GM21360 (cell line): Measurements from ENCODE around the gene SYCE1.
A peak's percentile ranks its signal among the peaks of the same experiment; 100 is the strongest.
"Not testable (repeated sequence)": the region's sequence is repeated elsewhere in the genome, so short reads cannot be mapped to it uniquely, and the experiment has no call there.

ENCODE experiments used
- ATAC-seq: cut with Tn5 transposase; IDR thresholded peaks from one replicate; pipeline ENCODE4 v1.9.1; 2021; ENCODE audit warnings: mild to moderate bottlenecking, moderate library complexity; ENCODE audit not compliant: unreplicated experiment

The SYCE1 gene

DNA sequence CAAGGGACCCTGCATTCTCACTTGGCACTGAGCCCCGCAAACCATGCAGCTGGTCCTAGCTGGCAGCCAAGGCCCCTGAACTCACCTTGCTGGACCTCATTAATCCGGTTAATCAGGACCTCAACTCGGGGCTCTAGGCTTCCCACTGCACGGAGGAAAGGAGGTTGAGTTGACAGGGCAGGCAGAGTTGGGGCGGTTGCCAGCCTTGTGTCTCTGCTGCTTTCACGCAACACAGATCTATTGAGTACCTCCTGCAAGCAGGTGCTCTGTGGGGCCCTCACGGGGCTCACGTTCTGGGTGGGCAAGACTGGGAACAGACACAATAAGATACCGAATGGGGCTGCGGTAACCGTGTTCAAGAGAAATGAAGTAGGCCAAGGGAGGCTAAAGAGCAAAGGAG, 6.2 kb downstream of the SYCE1 start:
- no peak for ATAC-seq

DNA sequence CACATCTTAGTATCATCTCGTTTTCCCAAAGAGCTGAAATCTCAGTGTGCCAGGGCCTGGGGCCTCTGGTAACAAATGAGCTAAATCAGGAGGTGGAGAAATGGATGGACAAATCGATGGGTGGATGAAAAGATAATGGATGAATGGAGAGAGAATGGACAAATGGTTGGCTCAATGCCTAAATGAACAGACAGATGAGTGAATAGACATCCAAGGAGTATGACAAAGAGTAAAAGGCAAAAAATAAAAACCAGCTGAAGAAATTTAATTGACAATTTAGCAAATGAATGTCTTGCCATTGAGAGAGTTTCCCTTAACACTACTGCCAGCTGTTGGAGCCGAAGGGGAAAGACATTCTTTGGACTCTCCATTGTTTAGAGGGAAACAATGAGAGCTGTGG, 8.0 kb downstream of the SYCE1 start:
- no peak for ATAC-seq

DNA sequence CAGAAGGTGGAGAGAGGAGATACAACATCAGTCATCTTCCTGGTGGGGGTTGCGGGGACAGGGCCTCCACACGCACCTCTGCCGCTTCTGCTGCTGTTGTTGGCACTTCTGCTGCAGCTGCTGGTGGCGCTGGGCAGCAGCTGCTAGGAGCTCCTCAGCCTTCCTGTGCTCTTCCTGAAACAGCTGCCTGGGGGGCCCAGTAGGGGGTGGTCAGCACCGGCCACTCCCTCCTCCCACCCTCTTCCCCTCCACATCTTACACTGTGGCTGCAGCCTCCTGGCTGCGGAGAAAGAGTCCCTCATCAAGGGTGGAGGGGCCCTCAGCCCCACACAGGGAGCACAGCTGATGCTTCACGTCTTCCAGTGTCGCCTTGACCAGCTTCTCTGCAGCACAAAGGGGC, 9.9 kb downstream of the SYCE1 start:
- no peak for ATAC-seq

DNA sequence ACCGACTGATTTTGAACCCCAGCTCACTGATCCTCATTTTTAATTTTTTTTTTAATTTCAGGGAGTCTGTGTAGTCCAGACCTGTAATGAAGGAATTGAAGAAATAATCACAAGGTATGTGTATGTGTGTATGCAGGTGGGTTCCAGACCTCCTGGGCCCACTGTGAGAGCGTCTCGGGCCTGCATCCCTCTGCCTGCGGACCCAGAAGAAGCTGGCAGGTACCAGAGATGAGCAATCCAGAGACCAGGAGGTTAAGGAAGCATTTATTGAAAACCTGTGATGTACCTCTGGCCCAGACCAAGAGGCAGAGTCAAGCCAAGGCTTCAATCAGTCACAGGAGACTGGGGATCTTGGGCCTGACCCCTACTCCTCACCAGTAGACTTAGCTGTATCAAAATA, 10.8 kb downstream of the SYCE1 start:
- no peak for ATAC-seq

DNA sequence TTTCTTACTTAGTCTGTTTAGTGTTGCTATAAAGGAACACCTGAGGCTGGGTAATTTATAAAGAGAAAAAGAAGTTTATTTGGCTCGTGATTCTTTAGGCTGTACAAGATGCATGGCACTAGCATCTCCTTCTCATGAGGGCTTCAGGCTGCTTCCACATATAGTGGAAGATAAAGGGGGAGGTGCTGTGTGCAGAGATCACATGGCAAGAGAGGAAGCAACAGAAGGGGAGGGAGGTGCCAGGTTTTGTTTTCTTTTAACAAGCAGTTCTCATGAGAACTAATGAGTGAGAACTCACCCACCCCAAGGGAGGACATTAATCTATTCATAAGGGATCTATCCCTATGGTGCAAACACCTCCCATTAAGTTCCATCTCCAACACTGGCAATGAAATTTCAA, 20.9 kb downstream of the SYCE1 start:
- ATAC-seq, result no peak

DNA sequence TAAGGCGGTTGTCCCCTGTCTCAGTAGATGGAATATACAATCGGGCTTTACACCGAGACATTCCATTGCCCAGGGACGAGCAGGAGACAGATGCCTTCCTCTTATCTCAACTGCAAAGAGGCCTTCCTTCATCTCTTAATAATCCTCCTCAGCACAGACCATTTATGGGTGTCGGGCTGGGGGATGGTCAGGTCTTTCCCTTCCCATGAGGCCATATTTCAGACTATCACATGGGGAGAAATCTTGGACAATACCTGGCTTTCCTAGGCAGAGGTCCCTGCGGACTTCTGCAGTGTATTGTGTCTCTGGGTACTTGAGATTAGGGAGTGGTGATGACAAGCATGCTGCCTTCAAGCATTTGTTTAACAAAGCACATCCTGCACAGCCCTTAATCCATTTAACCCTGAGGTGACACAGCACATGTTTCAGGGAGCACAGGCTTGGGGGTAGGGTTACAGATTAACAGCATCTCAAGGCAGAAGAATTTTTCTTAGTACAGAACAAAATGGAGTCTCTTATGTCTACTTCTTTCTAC, 23.9 kb downstream of the SYCE1 start:
- not testable (repeated sequence) for ATAC-seq

DNA sequence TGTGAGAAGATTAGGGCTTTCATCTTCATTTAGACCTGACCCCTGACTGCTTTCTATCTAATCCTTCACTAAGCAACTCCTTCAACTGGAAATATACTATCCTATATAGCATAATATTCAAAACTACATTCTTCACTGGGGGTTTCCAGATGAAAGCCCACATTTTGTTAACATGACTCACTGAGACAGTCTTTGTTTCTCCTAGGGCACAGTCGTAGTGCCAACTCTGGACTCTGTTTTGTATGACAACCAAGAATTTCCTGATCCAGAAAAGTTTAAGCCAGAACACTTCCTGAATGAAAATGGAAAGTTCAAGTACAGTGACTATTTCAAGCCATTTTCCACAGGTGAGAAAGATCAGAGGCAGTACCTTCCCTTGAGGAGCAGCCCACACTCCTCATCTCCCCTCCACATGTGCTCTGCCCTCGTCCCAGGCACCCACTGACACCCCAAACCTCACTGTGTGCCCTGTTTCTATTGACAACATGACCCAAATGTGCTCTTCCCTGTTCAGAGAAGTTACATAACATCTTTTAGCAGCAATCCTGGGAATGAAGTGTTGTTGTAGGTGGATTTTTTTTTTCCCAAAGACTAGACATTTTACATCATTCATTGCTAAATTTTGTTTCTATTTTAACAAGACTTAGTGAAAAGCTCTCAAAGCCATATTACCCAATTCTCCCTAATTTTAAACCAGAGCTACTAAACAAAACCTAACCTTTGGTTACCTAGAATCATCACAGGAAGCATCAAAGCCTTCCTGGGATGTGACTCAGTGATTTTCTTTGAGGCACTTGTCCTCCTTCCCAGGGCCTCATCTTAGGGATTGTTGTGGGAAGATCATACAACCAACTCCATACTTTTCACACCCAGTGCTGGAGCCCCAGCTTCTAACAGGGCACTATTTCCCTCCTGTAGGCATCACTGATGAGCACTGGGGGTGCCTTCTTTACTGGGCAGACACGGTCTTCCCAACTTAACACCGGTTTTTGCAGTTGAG, 27.5 kb downstream of the SYCE1 start:
- no peak for ATAC-seq

DNA sequence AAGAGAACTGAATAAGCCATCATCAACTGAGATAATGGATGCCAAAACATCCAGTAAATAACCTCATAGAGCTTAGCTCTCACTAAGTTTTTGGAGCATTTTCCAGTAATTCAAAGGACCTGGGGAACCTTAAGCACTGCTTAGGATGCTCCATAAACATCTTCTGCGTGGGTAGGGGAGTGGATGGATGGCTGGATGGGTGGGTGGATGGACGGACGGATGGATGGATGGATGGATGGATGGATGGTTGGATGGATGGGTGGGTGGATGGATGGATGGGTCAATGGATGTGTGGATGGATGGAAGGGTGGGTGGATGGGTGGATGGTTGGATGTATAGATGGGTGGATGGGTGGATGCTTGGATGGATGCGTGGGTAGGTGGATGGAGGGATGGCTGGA, 29.2 kb downstream of the SYCE1 start:
- no peak for ATAC-seq

DNA sequence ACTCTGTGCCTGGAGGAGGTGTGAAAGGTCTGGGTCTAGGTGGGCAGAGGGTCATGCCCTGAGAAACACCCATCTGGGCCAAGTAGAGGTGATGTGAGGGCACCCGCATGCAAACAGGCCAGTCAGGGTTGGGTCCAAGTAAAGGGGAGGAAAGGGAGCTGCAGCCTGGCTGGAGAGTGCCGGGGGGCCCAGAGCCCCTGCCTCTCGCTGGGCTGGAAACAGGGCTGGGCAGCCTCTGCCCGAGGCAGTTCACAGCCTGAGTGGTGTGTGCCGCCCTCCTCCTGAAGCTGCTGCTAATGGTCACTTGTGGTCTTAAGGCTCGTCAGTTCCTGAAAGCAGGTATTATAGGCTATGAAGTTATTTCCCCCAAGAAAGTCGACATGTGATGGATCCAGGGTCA, 31.0 kb downstream of the SYCE1 start:
- no peak for ATAC-seq

DNA sequence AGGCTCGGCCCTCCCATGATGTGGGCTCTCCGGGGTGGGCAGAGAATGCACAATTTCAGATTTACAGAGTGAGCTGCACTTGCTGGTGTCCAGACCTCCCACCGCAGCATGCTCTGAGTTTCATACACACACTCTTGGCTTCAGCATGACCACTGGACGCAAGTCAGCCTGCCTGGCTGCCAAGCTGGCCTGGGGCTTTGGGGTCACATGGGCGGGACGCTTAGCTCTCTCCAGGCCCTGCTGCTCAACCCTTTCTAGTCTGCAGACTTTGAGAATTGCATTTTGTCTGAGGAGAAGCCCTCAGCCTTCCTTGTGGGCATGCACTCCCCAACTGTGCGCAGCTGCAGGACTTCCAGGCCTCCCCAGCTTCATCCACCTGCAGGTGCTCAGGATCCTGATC, 32.5 kb downstream of the SYCE1 start:
- no peak for ATAC-seq

DNA sequence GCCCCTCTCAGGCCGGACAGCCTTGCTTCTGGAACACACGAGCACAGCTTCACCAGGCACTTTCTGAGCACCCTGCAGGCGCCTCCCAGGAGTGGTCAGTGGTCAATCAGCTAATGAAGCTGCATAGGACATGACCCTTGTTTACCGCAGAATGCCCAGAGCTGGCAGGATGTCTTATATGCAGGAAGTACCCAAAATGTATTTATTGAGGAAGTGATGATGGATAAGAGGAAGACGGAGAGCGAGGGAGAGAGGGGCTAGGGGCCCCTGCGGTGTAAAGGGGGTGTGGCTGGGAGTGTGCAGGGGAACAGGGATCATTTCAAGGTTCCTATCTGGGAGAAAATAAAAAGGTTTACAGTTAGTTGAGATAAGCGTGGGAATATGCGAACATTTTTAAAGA, 34.9 kb downstream of the SYCE1 start:
- ATAC-seq, result no peak

DNA sequence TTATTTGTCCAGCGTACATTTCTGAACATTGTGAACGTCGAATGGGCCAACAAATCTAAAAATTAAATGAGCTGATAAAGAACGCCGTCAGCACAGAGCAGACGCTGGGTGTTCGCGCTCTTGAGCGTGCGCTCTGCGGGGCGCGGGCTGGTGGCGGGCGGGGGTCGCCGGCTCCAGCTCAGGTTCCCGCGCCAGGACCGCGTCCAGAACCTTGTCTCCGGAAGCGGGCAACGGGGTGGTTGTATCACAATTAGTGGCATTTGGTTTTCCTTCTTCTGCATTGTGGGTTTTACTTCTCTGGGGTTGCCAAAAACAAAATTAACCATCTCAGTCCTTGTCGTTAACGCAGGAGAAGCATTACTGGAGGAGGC, 35.8 kb downstream of the SYCE1 start:
- ATAC-seq, result no peak

DNA sequence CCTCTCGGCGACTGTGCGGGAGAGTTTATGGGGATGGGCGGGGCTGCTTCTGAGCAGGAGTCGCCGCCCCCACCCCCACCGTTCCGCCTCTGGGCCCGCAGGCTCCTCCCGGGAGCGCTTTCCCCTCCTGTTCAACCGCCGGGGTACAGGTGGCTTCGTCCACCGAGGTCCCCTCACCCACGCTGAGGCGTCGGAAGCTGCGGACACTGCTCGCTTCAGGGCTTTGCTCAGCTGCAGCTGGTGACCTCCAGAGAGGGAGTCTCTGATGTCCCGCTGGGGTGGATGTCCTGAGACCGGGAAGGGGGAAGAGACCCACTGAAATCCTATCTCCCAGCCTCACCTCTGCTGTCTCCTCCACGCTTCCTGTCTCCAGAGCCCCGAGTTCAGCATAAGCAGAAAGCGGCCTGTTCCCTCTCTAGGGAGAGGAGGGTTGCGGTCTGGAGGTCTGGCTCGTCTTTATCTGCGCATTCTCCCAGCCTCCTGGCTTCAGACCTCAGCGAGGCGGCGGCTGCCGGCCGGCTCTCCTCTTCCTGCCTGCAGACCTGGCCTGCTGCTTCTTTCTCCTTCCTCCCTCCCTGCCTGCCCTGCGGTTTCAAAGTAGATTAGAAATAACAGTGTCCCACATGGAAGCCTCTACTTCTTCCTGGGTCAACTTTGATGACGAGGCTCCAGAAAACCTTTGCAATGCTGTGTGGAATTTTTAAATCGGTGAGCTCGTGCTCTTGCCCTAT, 36.4 kb downstream of the SYCE1 start:
- ATAC-seq, result no peak

DNA sequence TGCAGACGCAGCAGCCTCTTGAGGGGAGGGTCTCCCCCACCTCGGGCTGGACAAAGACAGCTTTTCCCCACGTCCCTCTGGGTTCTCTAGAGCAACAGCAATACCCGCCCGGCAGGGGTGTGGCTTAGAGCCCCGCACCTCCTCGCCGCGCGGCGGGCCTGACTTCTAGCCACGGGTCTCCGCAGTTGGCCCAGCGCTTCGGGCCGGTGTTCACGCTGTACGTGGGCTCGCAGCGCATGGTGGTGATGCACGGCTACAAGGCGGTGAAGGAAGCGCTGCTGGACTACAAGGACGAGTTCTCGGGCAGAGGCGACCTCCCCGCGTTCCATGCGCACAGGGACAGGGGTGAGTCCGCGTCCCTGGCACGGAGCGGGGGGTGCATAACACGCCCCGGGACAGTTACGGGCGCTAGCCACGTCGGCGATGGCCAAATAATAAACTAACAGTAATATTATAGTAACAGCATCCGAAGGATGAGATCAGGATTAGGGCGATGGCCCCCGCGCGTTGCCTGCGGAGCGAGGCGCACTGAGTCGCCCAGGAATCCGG, 37.0 kb downstream of the SYCE1 start:
- no peak for ATAC-seq

DNA sequence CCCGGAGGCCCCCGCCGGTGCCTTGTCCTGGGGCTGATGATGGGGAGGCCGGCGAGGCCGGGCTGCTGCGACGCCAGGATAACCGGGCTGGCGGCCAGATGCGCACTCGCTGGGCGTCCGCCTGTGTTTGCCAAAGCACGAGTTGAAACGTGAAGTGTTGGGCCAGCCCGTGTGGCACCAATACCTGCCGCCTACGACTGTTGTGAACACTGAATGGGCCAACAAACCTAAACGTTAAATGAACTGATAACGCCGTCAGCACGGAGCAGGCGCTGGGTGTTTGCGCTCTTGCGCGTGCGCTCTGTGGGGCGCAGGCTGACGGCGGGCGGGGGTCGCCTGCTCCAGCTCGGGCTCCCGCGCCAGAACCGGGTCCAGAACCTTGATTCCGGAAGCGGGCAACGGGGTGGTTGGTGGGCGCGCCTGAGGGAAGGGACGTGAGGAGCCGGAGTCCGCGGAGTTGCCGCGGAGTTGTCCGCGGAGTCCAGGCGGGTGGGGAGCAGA, 37.6 kb downstream of the SYCE1 start:
- ATAC-seq, result no peak

DNA sequence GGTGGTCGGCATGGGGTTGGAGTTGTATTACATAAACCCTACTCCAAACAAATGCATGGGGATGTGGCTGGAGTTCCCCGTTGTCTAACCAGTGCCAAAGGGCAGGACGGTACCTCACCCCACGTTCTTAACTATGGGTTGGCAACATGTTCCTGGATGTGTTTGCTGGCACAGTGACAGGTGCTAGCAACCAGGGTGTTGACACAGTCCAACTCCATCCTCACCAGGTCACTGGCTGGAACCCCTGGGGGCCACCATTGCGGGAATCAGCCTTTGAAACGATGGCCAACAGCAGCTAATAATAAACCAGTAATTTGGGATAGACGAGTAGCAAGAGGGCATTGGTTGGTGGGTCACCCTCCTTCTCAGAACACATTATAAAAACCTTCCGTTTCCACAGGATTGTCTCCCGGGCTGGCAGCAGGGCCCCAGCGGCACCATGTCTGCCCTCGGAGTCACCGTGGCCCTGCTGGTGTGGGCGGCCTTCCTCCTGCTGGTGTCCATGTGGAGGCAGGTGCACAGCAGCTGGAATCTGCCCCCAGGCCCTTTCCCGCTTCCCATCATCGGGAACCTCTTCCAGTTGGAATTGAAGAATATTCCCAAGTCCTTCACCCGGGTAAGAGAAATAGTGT, 38.3 kb downstream of the SYCE1 start, which contains the start of gene CYP2E1:
Gene CYP2E1 (plus strand): TSS at position 407 of the 632 bp plus-strand sequence. CDS start 33 bp downstream, at position 440.
- no peak for ATAC-seq

DNA sequence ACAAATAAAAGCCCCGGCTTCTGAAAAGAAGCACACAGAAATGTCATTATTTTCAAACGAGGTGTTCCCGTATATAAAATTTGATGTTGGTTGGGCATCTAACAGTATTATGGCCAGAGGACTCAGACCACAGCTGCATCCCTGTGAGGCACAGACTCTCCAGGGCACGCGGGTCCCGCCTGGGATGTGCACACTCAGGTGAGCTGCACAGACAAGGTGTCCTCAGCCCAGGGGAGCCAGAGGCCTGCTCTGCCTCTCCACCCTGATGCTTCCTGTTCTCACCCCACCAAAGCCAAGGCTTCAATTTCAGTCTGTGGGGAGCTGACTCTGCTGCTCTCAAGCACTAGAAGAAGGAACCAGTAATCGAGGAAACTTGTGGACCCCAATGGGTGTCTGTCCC, 39.9 kb downstream of the SYCE1 start:
- ATAC-seq, result no peak

DNA sequence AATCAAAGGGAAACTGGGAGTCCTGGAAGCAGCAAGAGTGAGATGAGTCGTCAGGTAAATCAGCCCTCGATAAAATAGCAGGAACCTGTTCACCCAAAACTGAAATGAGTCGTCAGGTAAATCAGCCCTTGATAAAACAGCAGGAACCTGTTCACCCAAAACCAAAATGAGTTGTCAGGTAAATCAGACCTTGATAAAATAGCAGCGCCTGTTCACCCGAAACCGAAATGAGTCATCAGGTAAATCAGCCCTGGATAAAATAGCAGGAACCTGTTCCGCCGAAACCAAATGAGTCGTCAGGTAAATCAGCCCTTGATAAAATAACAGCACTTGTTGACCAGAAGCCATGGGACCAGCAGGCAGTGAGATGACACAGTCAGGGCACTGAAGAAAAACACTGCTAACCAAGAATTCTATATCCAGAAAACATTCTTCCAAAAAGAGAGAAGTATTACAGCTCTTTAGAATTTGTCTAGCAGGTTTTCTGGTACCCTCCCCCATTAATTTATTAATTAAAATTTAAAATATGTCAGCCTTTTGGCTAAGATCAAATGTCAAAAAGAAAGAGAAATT, 41.7 kb downstream of the SYCE1 start:
- no peak for ATAC-seq

DNA sequence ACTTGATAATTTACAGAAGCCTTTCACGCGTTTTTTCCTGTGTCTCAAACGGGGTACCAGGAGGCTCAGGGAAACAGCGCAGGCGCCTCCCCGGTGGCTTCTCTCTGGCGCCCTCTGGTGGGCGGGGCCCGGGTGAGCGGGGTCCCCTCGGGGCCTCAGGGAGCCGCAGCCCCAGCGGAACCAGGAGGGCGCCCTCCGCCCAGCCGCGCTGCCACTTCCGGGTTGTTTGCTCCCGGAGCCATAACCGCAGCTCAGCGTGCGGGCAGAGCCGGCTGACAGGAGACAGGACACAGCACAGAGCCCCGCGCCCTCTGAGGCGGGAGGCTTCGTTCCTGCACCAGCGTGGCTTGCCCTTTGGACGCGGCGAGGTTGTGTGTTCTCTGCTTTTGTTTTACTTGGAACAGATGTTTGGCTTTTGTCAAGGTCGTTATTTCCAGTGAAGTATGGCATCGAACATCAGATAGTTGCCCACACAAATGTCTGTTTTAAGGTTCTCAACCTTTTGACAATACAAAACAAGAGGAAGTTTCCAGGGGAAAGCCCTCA, 45.1 kb downstream of the SYCE1 start:
- ATAC-seq, result peak; percentile 98

DNA sequence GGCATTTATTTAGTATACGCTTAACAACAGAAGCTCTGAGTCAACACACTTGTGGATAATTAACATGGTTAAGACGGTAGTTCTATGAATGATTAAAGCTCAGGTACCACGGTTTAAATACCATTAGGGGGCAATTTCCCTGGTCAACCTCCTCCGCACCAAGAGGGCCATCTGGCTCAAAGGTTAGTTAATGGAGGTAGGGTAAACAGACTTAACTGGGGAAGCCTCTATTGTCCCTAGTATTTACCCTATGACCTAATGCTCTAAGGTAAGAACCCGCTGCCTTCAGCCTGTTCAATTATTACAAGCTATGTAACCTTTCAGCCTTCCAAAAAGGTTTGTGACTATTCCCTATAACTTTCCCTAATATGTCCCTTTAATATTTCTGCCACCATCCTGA, 46.9 kb downstream of the SYCE1 start:
- ATAC-seq, result not testable (repeated sequence)
